DMS79 (cell line): ENCODE data around the gene COASY.
"Not testable (repeated sequence)": the region's sequence is repeated elsewhere in the genome, so short reads cannot be mapped to it uniquely, and the experiment has no call there.

Source experiments
- DNase-seq: peaks from one replicate; lab custom pipeline; 2025; lab: John Stamatoyannopoulos, UW

COASY gene

GRCh38 chr17:42531455-42532354, 30.2 kb upstream of the COASY start:
- DNase-seq = no peak

GRCh38 chr17:42535155-42536047, 26.5 kb upstream of the COASY start:
- no peak for DNase-seq

GRCh38 chr17:42536048-42536371, 25.9 kb upstream of the COASY start, which contains the start of gene NAGLU:
TSS of gene NAGLU (plus strand) at chr17:42536241. CDS start at chr17:42536273, 32 bp downstream.
- DNase-seq = peak; percentile 71

- peak; percentile 66 for DNase-seq
Observed at GRCh38 chr17:42536372-42537155, 25.4 kb upstream of the COASY start.

- no peak for DNase-seq
Observed at GRCh38 chr17:42537156-42537805, 24.7 kb upstream of the COASY start.

- no peak for DNase-seq
Observed at GRCh38 chr17:42537826-42538451, 24.0 kb upstream of the COASY start.

GRCh38 chr17:42538482-42538881, 23.5 kb upstream of the COASY start:
- no peak for DNase-seq

GRCh38 chr17:42540558-42540957, 21.4 kb upstream of the COASY start:
- not testable (repeated sequence) for DNase-seq

- DNase-seq = no peak
Observed at GRCh38 chr17:42541041-42541833, 20.7 kb upstream of the COASY start.

- no peak for DNase-seq
Observed at GRCh38 chr17:42543190-42544079, 18.5 kb upstream of the COASY start.

- no peak for DNase-seq
Observed at GRCh38 chr17:42544874-42545283, 17.1 kb upstream of the COASY start.

- DNase-seq = not testable (repeated sequence)
Observed at GRCh38 chr17:42545755-42546505, 16.0 kb upstream of the COASY start.

- DNase-seq = no peak
Observed at GRCh38 chr17:42547001-42547461, 14.9 kb upstream of the COASY start.

- no peak for DNase-seq
Observed at GRCh38 chr17:42547698-42548069, 14.3 kb upstream of the COASY start.

- no peak for DNase-seq
Observed at GRCh38 chr17:42548070-42548837, 13.7 kb upstream of the COASY start.

GRCh38 chr17:42548993-42549755, 12.8 kb upstream of the COASY start:
- DNase-seq = no peak

- DNase-seq = not testable (repeated sequence)
Observed at GRCh38 chr17:42552736-42553135, 9.2 kb upstream of the COASY start, which contains the start of gene HSD17B1. TSS of gene HSD17B1 (plus strand) at chr17:42552923. CDS start at chr17:42552934, 11 bp downstream.
